HEK293 (cell line): ENCODE results near the gene EIF4EBP3.

Experiments used
- CTCF ChIA-PET: fragments of 350-600 bp; formaldehyde crosslinking; extraction: SDS; loops from one replicate; lab custom pipeline; 2021; ENCODE audit warnings: antibody characterized with exemption; lab: Yijun Ruan, JAX
- POLR2A ChIA-PET: fragments of 300-600 bp; formaldehyde crosslinking; extraction: SDS; loops from one replicate; lab custom pipeline; 2020; ENCODE audit warnings: antibody characterized with exemption, inconsistent platforms; lab: Yijun Ruan, JAX
- H3K27ac ChIP-seq: fragments of 200-500 bp; sonication (Bioruptor generic); 2 replicates; pipeline ENCODE4 v1.5.1; 2014; ENCODE audit warnings: low read depth, low read length, control low read depth, inconsistent platforms; ENCODE audit errors: extremely low read depth
- H3K36me3 ChIP-seq, 2 experiments: fragments of 200-500 bp in 1 of 2; sonication (Bioruptor generic) in 1 of 2; 1 replicate in 1 of 2; 2 replicates in 1 of 2; pipeline ENCODE4 v1.5.1; 2014 to 2017; ENCODE audit warnings: inconsistent platforms in 2 of 2, low read length in 2 of 2; ENCODE audit not compliant: control insufficient read depth in 2 of 2, insufficient read depth in 1 of 2
- H3K4me1 ChIP-seq: fragments of 200-500 bp; sonication (Bioruptor generic); 2 replicates; pipeline ENCODE4 v1.5.1; 2014; ENCODE audit warnings: mild to moderate bottlenecking, low read length, inconsistent platforms; ENCODE audit not compliant: control insufficient read depth, insufficient read depth
- H3K4me3 ChIP-seq: 2 replicates; pipeline ENCODE4 v1.5.1; 2011; ENCODE audit warnings: low read depth, mild to moderate bottlenecking, control low read depth, low read length, moderate library complexity
- H3K9me3 ChIP-seq: fragments of 200-500 bp; sonication (Bioruptor generic); 2 replicates; pipeline ENCODE4 v1.5.1; 2014; ENCODE audit warnings: low read depth, low read length, inconsistent platforms; ENCODE audit not compliant: control insufficient read depth, insufficient read depth
- ATF2 ChIP-seq: fragments of 450-650 bp; formaldehyde crosslinking; IDR thresholded peaks from 2 replicates; pipeline ENCODE4 v1.5.1; 2016; ENCODE audit warnings: missing biosample characterization, missing genetic modification characterization, low read depth
- BCL6B ChIP-seq: fragments of 450-650 bp; formaldehyde crosslinking; IDR thresholded peaks from 2 replicates; pipeline ENCODE4 v1.5.1; 2017; ENCODE audit warnings: missing biosample characterization, missing genetic modification characterization
- GLI4 ChIP-seq: fragments of 450-650 bp; formaldehyde crosslinking; IDR thresholded peaks from 2 replicates; pipeline ENCODE4 v1.5.1; 2016; ENCODE audit warnings: missing biosample characterization, missing genetic modification characterization
- PRDM10 ChIP-seq: fragments of 450-650 bp; formaldehyde crosslinking; IDR thresholded peaks from 2 replicates; pipeline ENCODE4 v1.5.1; 2016; ENCODE audit warnings: missing biosample characterization, missing genetic modification characterization
- SETDB1 ChIP-seq: IDR thresholded peaks from one replicate; pipeline ENCODE4 v1.6.1; 2017; ENCODE audit warnings: mild to moderate bottlenecking, low read length, moderate library complexity, mixed read lengths; ENCODE audit not compliant: insufficient read length
- SP2 ChIP-seq: fragments of 450-650 bp; formaldehyde crosslinking; IDR thresholded peaks from 2 replicates; pipeline ENCODE4 v1.5.1; 2016; ENCODE audit warnings: missing biosample characterization, missing genetic modification characterization
- TCF7L2 ChIP-seq: IDR thresholded peaks from 2 replicates; pipeline ENCODE4 v1.6.1; 2011; ENCODE audit warnings: low read depth, mild to moderate bottlenecking, inconsistent platforms, low read length, moderate library complexity, borderline replicate concordance
- WT1 ChIP-seq: fragments of 450-650 bp; formaldehyde crosslinking; IDR thresholded peaks from 2 replicates; pipeline ENCODE4 v1.5.1; 2016; ENCODE audit warnings: missing biosample characterization, missing genetic modification characterization
- ZBTB20 ChIP-seq: fragments of 450-650 bp; formaldehyde crosslinking; IDR thresholded peaks from 2 replicates; pipeline ENCODE4 v1.5.1; 2016; ENCODE audit warnings: missing biosample characterization, missing genetic modification characterization
- ZFHX2 ChIP-seq: fragments of 450-650 bp; formaldehyde crosslinking; conservative IDR thresholded peaks from 2 replicates; pipeline ENCODE4 v1.5.1; 2016; ENCODE audit warnings: missing biosample characterization, missing genetic modification characterization
- ZFP37 ChIP-seq: fragments of 450-650 bp; formaldehyde crosslinking; IDR thresholded peaks from 2 replicates; pipeline ENCODE4 v1.5.1; 2016; ENCODE audit warnings: missing biosample characterization, missing genetic modification characterization
- ZNF391 ChIP-seq: fragments of 450-650 bp; formaldehyde crosslinking; IDR thresholded peaks from 2 replicates; pipeline ENCODE4 v1.5.1; 2016; ENCODE audit warnings: low read depth, missing biosample characterization, missing genetic modification characterization, borderline replicate concordance
- ZNF394 ChIP-seq: fragments of 450-650 bp; formaldehyde crosslinking; IDR thresholded peaks from 2 replicates; pipeline ENCODE4 v1.5.1; 2016; ENCODE audit warnings: missing biosample characterization, missing genetic modification characterization, mild to moderate bottlenecking, moderate library complexity, borderline replicate concordance
- ZNF544 ChIP-seq: fragments of 450-650 bp; formaldehyde crosslinking; IDR thresholded peaks from 2 replicates; pipeline ENCODE4 v1.5.0; 2017; ENCODE audit warnings: missing biosample characterization, missing genetic modification characterization
- ZNF549 ChIP-seq: fragments of 450-650 bp; IDR thresholded peaks from 2 replicates; pipeline ENCODE4 v1.5.1; 2018; ENCODE audit warnings: missing biosample characterization, missing genetic modification characterization, mild to moderate bottlenecking, inconsistent platforms, moderate library complexity
- ZNF560 ChIP-seq: fragments of 450-650 bp; formaldehyde crosslinking; IDR thresholded peaks from 2 replicates; pipeline ENCODE4 v1.5.1; 2017; ENCODE audit warnings: missing biosample characterization, missing genetic modification characterization, borderline replicate concordance
- ZNF664 ChIP-seq: fragments of 450-650 bp; formaldehyde crosslinking; IDR thresholded peaks from 2 replicates; pipeline ENCODE4 v1.5.1; 2016; ENCODE audit warnings: missing biosample characterization, missing genetic modification characterization
- ZNF692 ChIP-seq: fragments of 450-650 bp; formaldehyde crosslinking; IDR thresholded peaks from 2 replicates; pipeline ENCODE4 v1.5.1; 2016; ENCODE audit warnings: missing biosample characterization, missing genetic modification characterization
- ZNF768 ChIP-seq: fragments of 450-650 bp; formaldehyde crosslinking; IDR thresholded peaks from 2 replicates; pipeline ENCODE4 v1.5.1; 2018; ENCODE audit warnings: missing biosample characterization, mild to moderate bottlenecking, missing genetic modification characterization
- ZSCAN30 ChIP-seq: fragments of 450-650 bp; IDR thresholded peaks from 2 replicates; pipeline ENCODE4 v1.5.1; 2018; ENCODE audit warnings: missing biosample characterization, mild to moderate bottlenecking, missing genetic modification characterization, moderate library complexity
- TF ChIP-seq, protein P1 (sequence below): fragments of 450-650 bp; formaldehyde crosslinking; IDR thresholded peaks from 2 replicates; pipeline ENCODE4 v1.5.1; 2016; ENCODE audit warnings: missing biosample characterization, missing genetic modification characterization
- TF ChIP-seq, protein P2 (sequence below): fragments of 450-650 bp; formaldehyde crosslinking; IDR thresholded peaks from 2 replicates; pipeline ENCODE4 v1.5.1; 2016; ENCODE audit warnings: missing biosample characterization, missing genetic modification characterization
- TF ChIP-seq, protein P3 (sequence below): fragments of 450-650 bp; formaldehyde crosslinking; IDR thresholded peaks from 2 replicates; pipeline ENCODE4; 2016; ENCODE audit warnings: missing biosample characterization, missing genetic modification characterization

Gene EIF4EBP3

GRCh38 chr5:140557136-140557805, 9.8 kb downstream of the EIF4EBP3 start, which contains the start of gene SRA1 (continued):
- TF ChIP-seq ZFHX2 (tag by site-specific recombination), result no peak
- peak; percentile 89 for TF ChIP-seq SP2 (tag by site-specific recombination)
- TF ChIP-seq, protein P1, sequence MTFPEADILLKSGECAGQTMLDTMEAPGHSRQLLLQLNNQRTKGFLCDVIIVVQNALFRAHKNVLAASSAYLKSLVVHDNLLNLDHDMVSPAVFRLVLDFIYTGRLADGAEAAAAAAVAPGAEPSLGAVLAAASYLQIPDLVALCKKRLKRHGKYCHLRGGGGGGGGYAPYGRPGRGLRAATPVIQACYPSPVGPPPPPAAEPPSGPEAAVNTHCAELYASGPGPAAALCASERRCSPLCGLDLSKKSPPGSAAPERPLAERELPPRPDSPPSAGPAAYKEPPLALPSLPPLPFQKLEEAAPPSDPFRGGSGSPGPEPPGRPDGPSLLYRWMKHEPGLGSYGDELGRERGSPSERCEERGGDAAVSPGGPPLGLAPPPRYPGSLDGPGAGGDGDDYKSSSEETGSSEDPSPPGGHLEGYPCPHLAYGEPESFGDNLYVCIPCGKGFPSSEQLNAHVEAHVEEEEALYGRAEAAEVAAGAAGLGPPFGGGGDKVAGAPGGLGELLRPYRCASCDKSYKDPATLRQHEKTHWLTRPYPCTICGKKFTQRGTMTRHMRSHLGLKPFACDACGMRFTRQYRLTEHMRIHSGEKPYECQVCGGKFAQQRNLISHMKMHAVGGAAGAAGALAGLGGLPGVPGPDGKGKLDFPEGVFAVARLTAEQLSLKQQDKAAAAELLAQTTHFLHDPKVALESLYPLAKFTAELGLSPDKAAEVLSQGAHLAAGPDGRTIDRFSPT (tag by site-specific recombination), result peak; percentile 54; the same call in 1 of the 2 replicates
- peak; percentile 65 for TF ChIP-seq WT1
- peak; percentile 74; the same call in 1 of the 2 replicates for TF ChIP-seq ZNF692 (tag by site-specific recombination)
- TF ChIP-seq SETDB1, result no peak
- peak; percentile 19; the same call in 1 of the 2 replicates for TF ChIP-seq ZNF394 (tag by site-specific recombination)
- TF ChIP-seq ZNF768 (tag by site-specific recombination), result no peak
- peak; percentile 65; the same call in 1 of the 2 replicates for TF ChIP-seq ZSCAN30
- TF ChIP-seq, protein P2, sequence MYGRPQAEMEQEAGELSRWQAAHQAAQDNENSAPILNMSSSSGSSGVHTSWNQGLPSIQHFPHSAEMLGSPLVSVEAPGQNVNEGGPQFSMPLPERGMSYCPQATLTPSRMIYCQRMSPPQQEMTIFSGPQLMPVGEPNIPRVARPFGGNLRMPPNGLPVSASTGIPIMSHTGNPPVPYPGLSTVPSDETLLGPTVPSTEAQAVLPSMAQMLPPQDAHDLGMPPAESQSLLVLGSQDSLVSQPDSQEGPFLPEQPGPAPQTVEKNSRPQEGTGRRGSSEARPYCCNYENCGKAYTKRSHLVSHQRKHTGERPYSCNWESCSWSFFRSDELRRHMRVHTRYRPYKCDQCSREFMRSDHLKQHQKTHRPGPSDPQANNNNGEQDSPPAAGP (tag by site-specific recombination), result 0 out of 2 replicates have a peak, but pooled peaks have one; percentile 27
- TF ChIP-seq ZFP37 (tag by site-specific recombination), result peak; percentile 68; the same call in 1 of the 2 replicates
- TF ChIP-seq ZNF391, result peak; percentile 12; the same call in 1 of the 2 replicates
- peak; percentile 61; the same call in 1 of the 2 replicates for TF ChIP-seq ZBTB20 (tag by site-specific recombination)

GRCh38 chr5:140557965-140558364, 10.5 kb downstream of the EIF4EBP3 start:
- H3K4me1 ChIP-seq, result 0 out of 2 replicates have a peak, but pooled peaks cover 4% of the 10 kb centered on the region
- no peaks in the 10 kb centered on the region for H3K9me3 ChIP-seq
- H3K27ac ChIP-seq, result peak overlapping the region; percentile 71
- H3K36me3 ChIP-seq, result peaks cover 0 to 57% of the 10 kb centered on the region in 2 experiments; a peak in 2 of 3 replicates
- no peak overlapping the region; the same call in 1 of the 2 replicates for H3K4me3 ChIP-seq
- CTCF ChIA-PET, result interaction anchor here (0.6 to 2.9 kb wide), 2 partner anchors 77 to 162 kb away, joined by 5 to 11 read pairs; no protein-coding TSS in a partner anchor
- POLR2A ChIA-PET, result interaction anchor here (0.5 to 2.2 kb wide), 12 partner anchors 8 to 161 kb away, joined by 3 to 19 read pairs (median 6); partner anchors contain the start of genes ANKHD1, CD14, EIF4EBP3 and HARS1
- TF ChIP-seq ZNF664 (tag by site-specific recombination) (no peak), ZNF549 (tag by site-specific recombination) (no peak), SP2 (tag by site-specific recombination) (no peak), ZNF544 (no peak), PRDM10 (no peak), ATF2 (tag by site-specific recombination) (no peak), ZNF560 (tag by site-specific recombination) (no peak), BCL6B (tag by site-specific recombination) (no peak), TCF7L2 (no peak), GLI4 (no peak)
- TF ChIP-seq, protein P3, sequence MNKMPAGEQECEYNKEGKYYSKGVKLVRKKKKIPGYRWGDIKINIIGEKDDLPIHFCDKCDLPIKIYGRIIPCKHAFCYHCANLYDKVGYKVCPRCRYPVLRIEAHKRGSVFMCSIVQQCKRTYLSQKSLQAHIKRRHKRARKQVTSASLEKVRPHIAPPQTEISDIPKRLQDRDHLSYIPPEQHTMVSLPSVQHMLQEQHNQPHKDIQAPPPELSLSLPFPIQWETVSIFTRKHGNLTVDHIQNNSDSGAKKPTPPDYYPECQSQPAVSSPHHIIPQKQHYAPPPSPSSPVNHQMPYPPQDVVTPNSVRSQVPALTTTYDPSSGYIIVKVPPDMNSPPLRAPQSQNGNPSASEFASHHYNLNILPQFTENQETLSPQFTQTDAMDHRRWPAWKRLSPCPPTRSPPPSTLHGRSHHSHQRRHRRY (tag by site-specific recombination), result no peak
